Astrocyte of the cerebellum (primary cell): ENCODE data around the gene RIT2.

Source experiments
- DNase-seq: peaks from one replicate; pipeline ENCODE4 v3.0.0-alpha.2; 2011; ENCODE audit warnings: low read depth
- H3K4me3 ChIP-seq: 2 replicates; pipeline ENCODE4 v1.5.1; 2011; ENCODE audit warnings: mild to moderate bottlenecking, low read depth, low read length, moderate library complexity
- CTCF ChIP-seq: IDR thresholded peaks from 2 replicates; pipeline ENCODE4 v1.5.1; 2012; ENCODE audit warnings: low read length, low read depth, moderate library complexity, mild to moderate bottlenecking; ENCODE audit errors: missing control alignments
- in situ Hi-C: cut with HindIII; loops from 2 replicates; pipeline ENCODE4 v1.10.0; 2017; ENCODE audit warnings: low sequenced_read_pairs

RIT2 gene

DNA sequence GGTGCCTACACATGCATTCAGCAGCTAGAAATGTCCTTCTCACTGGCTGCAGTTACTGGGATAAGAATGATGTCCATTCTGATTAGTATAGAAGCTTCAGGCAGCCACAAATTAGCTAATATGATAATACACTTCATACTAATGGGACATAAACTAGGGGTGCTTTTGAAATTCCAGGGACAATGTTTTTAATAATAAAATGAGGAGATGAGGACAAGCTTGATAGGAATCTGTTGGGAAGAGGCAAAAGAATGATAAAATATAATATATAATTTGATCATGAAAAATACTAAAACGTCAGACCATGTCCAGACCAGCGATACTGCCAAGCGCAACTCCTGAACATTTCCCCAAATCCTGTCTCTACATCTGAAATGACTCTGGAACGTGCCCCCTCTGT lies 157.1 kb downstream of the RIT2 start:
- TF ChIP-seq CTCF, result no peak
- H3K4me3 ChIP-seq, result no peak overlapping the region
- in situ Hi-C loops, result no loop called here
- DNase-seq, result no peak

DNA sequence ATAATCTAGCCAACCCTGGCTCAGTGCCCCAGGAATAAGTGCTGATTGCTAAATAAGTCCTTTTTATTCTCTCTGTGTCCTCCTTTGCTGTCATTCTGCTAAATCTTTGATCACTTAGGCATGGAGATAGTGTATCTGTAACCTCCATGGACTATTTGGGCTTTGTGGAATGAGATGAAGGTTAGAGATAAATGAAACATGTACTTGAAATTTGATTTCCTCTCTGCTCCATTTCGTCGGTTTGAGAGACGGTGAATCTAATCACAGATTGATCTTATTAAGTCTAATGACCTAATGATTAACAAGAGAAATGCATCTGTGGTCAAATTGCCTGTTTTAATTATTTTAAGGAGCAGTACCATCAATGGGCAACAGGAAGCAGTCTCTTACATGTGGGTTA lies 159.2 kb downstream of the RIT2 start:
- DNase-seq, result no peak
- TF ChIP-seq CTCF, result no peak

GRCh38 chr18:42954887-42955286 lies 160.6 kb downstream of the RIT2 start:
- in situ Hi-C loops, result no loop called here

More for the DNA sequence above, 159.2 kb downstream of the RIT2 start:
- no peak overlapping the region for H3K4me3 ChIP-seq
- in situ Hi-C loops, result no loop called here

DNA sequence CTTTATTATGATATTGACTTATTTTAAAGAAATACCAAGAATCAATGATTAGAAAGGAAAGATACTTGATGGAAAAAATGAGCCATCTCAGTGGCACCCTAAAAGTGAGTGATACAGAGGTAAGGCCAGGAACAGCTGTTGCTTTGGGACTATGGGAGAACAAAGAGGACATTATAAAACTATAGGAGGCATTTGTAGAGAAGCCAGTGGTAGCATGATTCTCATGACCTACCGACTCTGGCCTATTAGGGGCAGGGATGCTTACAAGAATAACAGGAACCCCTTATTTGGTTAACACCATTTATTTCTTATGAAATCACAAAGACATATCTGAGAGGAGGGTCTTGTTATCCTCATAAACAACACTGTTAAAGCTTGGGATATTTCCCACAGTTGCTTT lies 162.2 kb downstream of the RIT2 start:
- no peak for TF ChIP-seq CTCF
- in situ Hi-C loops, result no loop called here
- no peak for DNase-seq
- H3K4me3 ChIP-seq, result no peak overlapping the region

More at GRCh38 chr18:42954887-42955286, 160.6 kb downstream of the RIT2 start:
- no peak for TF ChIP-seq CTCF
- DNase-seq, result no peak
- no peak overlapping the region for H3K4me3 ChIP-seq

DNA sequence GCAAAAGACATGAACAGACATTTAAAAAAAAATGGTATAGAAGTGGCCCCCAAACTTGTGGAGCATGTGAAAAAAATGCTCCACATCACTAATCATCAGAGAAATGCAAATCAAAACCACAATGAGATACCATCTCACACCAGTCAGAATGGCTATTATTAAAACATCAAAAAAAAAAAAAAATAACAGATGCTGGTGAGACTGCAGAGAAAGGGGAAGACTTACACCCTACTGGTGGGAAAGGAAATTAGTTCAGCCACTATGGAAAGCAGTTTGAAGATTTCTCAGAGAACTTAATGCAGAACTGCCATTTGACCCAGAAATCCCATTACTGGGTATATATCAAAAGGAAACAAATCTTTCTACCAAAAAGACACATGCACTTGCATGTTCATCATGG lies 164.8 kb downstream of the RIT2 start:
- H3K4me3 ChIP-seq, result no peak overlapping the region
- in situ Hi-C loops, result no loop called here
- DNase-seq, result no peak
- TF ChIP-seq CTCF, result no peak

- DNase-seq, result no peak
- no peak for TF ChIP-seq CTCF
- no peak overlapping the region for H3K4me3 ChIP-seq
- in situ Hi-C loops, result no loop called here
Measured at GRCh38 chr18:42948831-42949230, 166.7 kb downstream of the RIT2 start.

GRCh38 chr18:42941860-42942259 lies 173.6 kb downstream of the RIT2 start:
- H3K4me3 ChIP-seq, result no peak overlapping the region
- in situ Hi-C loops, result no loop called here
- TF ChIP-seq CTCF, result no peak
- DNase-seq, result no peak
